Measurements from ENCODE around the gene PAPSS2.

DNA sequence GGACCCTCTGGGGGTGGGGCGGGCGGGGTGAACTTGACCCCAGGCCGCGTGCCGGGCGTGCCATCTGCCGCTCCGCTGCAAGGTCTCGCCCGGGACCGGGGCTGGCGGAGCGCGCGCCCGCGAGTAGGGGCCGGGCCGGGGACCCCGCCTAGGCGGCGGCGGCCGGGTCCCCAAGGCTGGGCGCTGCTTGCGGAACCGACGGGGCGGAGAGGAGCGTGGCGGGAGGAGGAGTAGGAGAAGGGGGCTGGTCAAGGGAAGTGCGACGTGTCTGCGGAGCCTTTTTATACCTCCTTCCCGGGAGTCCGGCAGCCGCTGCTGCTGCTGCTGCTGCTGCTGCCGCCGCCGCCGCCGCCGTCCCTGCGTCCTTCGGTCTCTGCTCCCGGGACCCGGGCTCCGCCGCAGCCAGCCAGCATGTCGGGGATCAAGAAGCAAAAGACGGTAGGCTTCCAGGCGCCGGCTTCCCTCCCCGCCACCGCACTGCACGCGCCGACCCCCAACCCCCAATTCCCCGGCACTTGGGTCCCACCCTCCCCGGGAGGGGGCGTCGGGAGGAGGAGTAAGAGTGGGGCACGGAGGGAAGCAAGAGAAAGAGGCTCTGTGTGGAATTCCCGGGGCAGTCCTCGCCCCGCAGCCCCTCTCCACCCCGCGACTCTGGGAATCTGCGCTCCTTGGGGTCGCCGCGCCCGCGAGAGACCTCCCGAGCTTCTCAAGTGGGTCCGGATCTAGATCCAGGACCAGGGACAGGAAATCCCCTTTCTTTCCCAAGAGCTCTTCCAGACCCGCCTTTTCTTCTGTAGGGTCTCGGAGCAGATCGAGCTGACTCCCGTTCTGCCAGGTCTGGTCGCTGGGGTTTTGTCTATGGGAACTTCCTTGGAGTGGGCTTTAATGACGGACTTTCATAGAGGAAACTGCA is at the start of gene PAPSS2:
- no peak for TF ChIP-seq CTCF (conservative IDR thresholded peaks at IDR 0.05; ENCODE audit: low read depth in 2 of 2)
- no peak; the same call in 1 of the 2 replicates for TF ChIP-seq POLR2AphosphoS5 (IDR thresholded peaks at IDR 0.05; ENCODE audit: low read depth)
- no peak for TF ChIP-seq ZNF114 (CRISPR knock-in tag; IDR thresholded peaks at IDR 0.05)
- TF ChIP-seq EZH2 (IDR thresholded peaks at IDR 0.05; ENCODE audit: low read depth, unreplicated experiment): no peak
- no peak for TF ChIP-seq EZH2phosphoT487 (IDR thresholded peaks at IDR 0.05; ENCODE audit: unreplicated experiment)
- TF ChIP-seq, protein P1, sequence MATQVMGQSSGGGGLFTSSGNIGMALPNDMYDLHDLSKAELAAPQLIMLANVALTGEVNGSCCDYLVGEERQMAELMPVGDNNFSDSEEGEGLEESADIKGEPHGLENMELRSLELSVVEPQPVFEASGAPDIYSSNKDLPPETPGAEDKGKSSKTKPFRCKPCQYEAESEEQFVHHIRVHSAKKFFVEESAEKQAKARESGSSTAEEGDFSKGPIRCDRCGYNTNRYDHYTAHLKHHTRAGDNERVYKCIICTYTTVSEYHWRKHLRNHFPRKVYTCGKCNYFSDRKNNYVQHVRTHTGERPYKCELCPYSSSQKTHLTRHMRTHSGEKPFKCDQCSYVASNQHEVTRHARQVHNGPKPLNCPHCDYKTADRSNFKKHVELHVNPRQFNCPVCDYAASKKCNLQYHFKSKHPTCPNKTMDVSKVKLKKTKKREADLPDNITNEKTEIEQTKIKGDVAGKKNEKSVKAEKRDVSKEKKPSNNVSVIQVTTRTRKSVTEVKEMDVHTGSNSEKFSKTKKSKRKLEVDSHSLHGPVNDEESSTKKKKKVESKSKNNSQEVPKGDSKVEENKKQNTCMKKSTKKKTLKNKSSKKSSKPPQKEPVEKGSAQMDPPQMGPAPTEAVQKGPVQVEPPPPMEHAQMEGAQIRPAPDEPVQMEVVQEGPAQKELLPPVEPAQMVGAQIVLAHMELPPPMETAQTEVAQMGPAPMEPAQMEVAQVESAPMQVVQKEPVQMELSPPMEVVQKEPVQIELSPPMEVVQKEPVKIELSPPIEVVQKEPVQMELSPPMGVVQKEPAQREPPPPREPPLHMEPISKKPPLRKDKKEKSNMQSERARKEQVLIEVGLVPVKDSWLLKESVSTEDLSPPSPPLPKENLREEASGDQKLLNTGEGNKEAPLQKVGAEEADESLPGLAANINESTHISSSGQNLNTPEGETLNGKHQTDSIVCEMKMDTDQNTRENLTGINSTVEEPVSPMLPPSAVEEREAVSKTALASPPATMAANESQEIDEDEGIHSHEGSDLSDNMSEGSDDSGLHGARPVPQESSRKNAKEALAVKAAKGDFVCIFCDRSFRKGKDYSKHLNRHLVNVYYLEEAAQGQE (IDR thresholded peaks at IDR 0.05; ENCODE audit: unreplicated experiment): no peak
- no peak for TF ChIP-seq JUNB (IDR thresholded peaks at IDR 0.05; ENCODE audit: unreplicated experiment)
- TF ChIP-seq CREB1 (CRISPR knock-in tag; IDR thresholded peaks at IDR 0.05; ENCODE audit: low read depth): no peak

Measured in GM23338 (cell line).